Measurements from ENCODE around the gene ZDHHC12.

The ZDHHC12 gene

DNA sequence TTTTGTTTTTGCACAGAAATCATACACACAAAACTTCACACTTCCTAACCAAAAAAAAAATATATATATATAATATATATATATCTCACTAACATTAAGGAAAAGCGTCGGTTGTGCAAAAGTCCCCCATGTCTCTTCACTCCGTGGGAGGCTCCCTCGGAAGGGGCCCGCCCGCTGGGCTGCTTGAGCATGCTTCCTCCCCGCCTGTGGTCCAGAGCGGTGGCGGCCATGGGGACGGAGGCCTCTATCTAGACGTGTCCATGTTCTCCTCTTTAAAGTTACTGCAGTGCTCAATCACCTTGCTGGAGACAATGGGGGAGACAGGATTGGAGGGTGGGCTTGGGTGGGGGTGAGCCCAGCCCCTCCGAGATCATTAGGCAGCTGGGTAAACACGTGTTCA is 7.2 kb upstream of the ZDHHC12 start:
- no peak overlapping the region for H3K4me3 ChIP-seq (ENCODE audit: low read length)
- DNase-seq (ENCODE audit: low read depth): no peak
- TF ChIP-seq, protein P1, sequence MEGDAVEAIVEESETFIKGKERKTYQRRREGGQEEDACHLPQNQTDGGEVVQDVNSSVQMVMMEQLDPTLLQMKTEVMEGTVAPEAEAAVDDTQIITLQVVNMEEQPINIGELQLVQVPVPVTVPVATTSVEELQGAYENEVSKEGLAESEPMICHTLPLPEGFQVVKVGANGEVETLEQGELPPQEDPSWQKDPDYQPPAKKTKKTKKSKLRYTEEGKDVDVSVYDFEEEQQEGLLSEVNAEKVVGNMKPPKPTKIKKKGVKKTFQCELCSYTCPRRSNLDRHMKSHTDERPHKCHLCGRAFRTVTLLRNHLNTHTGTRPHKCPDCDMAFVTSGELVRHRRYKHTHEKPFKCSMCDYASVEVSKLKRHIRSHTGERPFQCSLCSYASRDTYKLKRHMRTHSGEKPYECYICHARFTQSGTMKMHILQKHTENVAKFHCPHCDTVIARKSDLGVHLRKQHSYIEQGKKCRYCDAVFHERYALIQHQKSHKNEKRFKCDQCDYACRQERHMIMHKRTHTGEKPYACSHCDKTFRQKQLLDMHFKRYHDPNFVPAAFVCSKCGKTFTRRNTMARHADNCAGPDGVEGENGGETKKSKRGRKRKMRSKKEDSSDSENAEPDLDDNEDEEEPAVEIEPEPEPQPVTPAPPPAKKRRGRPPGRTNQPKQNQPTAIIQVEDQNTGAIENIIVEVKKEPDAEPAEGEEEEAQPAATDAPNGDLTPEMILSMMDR (IDR thresholded peaks at IDR 0.05; ENCODE audit: insufficient read depth, low read depth, low read length, missing control alignments): no peak

GRCh38 chr9:128729766-128730517 is 6.0 kb upstream of the ZDHHC12 start:
- H3K4me3 ChIP-seq (ENCODE audit: low read length): no peak overlapping the region
- TF ChIP-seq, protein P1 (IDR thresholded peaks at IDR 0.05; ENCODE audit: insufficient read depth, low read depth, low read length, missing control alignments): no peak
- DNase-seq (ENCODE audit: low read depth): no peak

DNA sequence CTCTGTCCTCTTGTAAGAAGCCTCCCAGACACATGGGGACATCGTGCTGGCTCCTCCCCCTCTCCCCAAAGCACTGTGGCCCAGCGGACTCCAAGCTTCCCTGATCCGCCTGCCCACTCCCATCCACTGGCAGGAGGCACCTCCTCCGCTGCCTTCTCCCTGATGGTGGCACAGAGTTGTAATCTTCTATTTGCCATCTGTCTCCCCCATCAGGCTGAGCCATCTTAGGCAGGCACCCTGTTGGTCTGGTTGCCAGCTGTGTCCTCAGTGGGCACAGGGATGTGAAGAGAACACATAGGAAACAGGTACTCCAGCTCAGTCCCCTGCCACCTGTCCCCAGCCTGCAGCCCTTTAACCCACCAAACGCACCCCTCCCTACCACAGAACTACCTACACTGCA is 5.4 kb upstream of the ZDHHC12 start:
- no peak overlapping the region for H3K4me3 ChIP-seq (ENCODE audit: low read length)
- no peak for DNase-seq (ENCODE audit: low read depth)
- TF ChIP-seq, protein P1 (IDR thresholded peaks at IDR 0.05; ENCODE audit: insufficient read depth, low read depth, low read length, missing control alignments): no peak

DNA sequence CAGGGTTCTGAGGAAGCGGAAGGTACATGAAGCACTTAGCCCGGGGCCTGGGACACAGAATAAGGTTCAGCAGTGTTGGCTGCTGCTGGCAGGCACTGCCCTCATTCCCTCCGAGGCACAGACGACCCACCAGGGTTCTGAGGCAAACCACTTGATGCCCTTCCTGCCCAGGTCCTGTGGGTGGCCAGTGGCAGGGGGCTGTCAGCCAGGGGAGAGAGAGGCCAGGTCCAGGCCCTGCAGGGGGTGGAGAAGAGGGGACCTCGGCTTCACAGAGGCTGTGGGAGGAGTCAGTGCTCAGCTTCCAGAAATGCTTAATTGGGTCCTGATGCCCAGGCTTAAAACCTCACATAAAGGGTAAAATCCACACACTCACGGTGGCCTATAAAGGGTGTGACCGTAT is 4.4 kb upstream of the ZDHHC12 start:
- H3K4me3 ChIP-seq (ENCODE audit: low read length): no peak overlapping the region
- TF ChIP-seq, protein P1 (IDR thresholded peaks at IDR 0.05; ENCODE audit: insufficient read depth, low read depth, low read length, missing control alignments): no peak
- no peak for DNase-seq (ENCODE audit: low read depth)

DNA sequence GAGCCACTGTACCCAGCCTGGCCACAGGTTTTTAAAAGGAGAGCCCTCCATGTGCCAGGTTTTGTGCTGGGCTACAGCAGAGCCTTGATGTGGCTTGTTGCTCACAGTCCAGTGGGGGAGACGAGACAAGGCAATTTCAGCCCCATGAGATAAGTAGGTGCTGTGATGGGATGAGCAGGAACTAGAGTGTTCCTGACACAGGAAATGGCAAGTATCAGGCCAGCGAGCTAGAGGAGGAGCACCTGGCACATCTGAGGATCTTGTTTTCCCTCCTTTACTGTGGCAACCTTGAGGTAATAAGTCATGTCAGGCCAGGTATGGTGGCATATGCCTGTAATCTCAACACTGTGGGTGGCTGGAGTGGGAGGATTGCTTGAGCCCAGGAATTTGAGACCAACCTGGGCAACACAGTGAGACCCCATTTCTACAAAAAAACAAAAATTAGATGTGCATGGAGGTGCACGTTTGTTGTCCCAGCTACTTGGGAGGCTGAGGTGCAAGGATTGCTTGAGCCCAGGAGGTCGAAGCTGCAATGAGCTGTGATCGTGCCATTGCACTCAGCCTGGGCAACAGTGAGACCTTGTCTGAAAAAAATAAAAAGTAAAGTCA is 3.8 kb upstream of the ZDHHC12 start:
- H3K4me3 ChIP-seq (ENCODE audit: low read length): no peak overlapping the region
- no peak for DNase-seq (ENCODE audit: low read depth)
- TF ChIP-seq, protein P1 (IDR thresholded peaks at IDR 0.05; ENCODE audit: insufficient read depth, low read depth, low read length, missing control alignments): no peak

GRCh38 chr9:128724744-128725211 is 851 bp upstream of the ZDHHC12 start:
- peak; percentile 73 for DNase-seq (ENCODE audit: low read depth)
- TF ChIP-seq, protein P1 (IDR thresholded peaks at IDR 0.05; ENCODE audit: insufficient read depth, low read depth, low read length, missing control alignments): no peak
- H3K4me3 ChIP-seq (ENCODE audit: low read length): peak overlapping the region; percentile 92
